IPS-18c (cell line): ENCODE results near the gene OR6V1.

Experiments
- H3K4me3 ChIP-seq: 2 replicates; pipeline ENCODE4 v1.7.0; 2013; ENCODE audit warnings: low read depth, mild to moderate bottlenecking, low read length, moderate library complexity; ENCODE audit not compliant: insufficient read depth
- H3K9me3 ChIP-seq: one replicate; pipeline ENCODE4 v1.6.1; 2013; ENCODE audit warnings: mild to moderate bottlenecking, low read length, moderate library complexity; ENCODE audit not compliant: control insufficient read depth, insufficient read depth

The OR6V1 gene

DNA sequence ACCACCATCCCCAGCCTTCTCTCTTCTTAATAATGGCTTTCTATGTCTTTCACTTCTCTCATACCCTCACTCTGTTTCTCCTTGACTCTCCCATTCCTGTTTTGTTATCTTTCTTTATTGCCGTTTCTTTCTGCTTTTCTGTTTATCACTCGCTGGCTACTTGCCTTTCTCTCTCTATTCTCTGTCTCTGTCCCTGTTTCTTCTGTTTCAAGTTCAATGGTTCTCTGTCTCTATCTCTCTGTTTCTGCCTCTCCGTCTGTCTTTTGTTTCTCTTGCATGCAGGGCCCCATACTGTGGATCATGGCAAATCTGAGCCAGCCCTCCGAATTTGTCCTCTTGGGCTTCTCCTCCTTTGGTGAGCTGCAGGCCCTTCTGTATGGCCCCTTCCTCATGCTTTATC is at the start of gene OR6V1:
OR6V1 (plus strand) TSS at position 301 of the 400 bp plus-strand sequence; CDS start at position 301, 0 bp downstream.
- H3K4me3 ChIP-seq = no peak within 1 kb of the TSS
- H3K9me3 ChIP-seq = no peaks in the 10 kb centered on the region

DNA sequence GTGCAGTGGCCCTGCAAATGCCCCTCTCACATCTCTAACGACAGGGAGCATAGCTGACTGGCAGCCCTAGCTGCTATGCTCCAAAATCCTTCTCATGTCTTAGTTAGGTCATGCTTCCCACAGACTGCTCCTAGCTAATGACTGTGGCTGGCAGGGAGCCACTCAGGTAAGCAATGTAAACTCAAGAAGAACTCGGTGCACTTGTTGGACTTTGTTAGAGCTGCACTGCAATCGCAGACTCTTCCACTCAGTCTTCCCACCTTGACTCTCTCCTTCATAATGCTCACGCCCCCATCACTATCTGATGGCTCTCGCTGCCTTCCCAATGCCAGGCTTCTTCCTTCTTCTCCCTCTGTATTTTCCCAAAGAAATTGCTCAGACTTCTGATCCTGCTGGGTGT is 49.2 kb upstream of the OR6V1 start:
- no peak overlapping the region for H3K4me3 ChIP-seq
- no peaks in the 10 kb centered on the region for H3K9me3 ChIP-seq

GRCh38 chr7:143003393-143004051 is 48.6 kb upstream of the OR6V1 start:
- H3K4me3 ChIP-seq = no peak overlapping the region
- no peaks in the 10 kb centered on the region for H3K9me3 ChIP-seq

DNA sequence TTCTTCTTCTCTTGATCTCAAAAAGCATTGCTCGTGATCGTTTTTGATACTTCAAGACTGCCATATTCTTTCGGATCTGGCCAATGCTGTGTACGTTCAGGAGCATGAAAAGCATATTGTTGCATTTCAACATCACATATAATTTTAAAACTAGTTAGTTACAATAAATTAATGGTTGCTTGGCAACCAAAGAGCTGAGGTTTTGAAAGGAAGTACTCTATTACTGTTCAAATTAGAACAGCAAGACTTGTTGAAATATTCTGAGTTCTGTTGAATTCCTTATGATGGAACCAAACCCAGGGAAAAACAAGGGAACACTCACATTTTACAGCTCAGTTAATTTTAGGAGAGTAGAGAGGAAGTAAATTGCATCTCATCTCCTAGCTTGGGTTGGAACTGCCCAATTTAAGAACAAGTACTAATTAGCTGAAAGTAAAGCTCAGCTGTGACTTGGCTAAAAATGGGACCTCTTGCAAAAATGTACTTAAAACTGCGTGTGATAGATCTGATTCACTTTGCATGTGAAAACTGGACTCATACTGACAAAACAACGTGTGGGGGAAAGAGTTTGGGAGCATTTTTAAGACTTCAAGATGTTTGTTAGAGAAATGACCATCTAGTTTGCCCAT is 46.4 kb upstream of the OR6V1 start:
- Histone ChIP-seq H3K9me3 (no peaks in the 10 kb centered on the region), H3K4me3 (no peak overlapping the region)

- Histone ChIP-seq H3K9me3 (no peaks in the 10 kb centered on the region), H3K4me3 (no peak overlapping the region)
Measured at GRCh38 chr7:143008007-143008901, 43.9 kb upstream of the OR6V1 start.

DNA sequence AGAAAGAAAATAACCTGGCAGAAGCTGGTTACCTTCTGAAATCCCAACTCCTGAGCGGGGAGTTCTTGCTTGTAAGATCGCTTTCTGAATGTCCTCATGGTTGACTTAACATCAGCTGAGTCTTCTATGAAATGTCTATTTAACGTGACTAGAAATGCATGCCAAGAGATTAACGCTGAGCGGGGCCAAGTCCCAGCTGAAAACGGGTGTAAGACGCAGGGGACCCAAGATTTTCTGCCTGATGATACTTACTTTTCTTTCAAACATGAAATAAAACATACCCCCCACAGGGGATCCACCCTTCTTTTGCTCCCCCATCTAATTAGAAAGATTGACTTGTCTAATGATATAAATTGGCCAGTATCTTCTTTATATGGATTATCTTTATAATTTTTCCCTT is 40.1 kb upstream of the OR6V1 start:
- no peak overlapping the region for H3K4me3 ChIP-seq

GRCh38 chr7:143012409-143012808 is 39.7 kb upstream of the OR6V1 start:
- Histone ChIP-seq H3K4me3 (no peak overlapping the region), H3K9me3 (no peaks in the 10 kb centered on the region)

More for the DNA sequence above, 40.1 kb upstream of the OR6V1 start:
- H3K9me3 ChIP-seq = no peaks in the 10 kb centered on the region

DNA sequence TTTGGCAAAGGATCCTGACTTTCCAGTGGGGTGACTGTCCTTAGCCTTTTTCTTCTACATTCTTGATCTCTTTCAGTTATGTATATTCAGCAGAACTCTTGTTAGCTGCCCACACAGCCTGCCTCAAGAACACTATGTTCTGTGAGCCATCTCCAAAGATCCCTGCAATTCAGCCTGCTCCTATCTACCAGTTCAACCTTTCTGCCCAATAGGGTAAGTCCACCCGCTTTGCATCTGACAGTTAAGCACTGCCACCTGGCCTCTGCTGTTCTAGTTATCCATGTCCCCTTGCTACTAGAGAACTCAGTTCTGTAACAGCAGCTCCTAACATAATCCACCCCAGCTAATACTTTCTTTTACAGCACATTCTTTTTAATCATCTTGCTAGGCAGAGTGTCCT is 38.7 kb upstream of the OR6V1 start:
- H3K4me3 ChIP-seq = no peak overlapping the region
- H3K9me3 ChIP-seq = no peaks in the 10 kb centered on the region

DNA sequence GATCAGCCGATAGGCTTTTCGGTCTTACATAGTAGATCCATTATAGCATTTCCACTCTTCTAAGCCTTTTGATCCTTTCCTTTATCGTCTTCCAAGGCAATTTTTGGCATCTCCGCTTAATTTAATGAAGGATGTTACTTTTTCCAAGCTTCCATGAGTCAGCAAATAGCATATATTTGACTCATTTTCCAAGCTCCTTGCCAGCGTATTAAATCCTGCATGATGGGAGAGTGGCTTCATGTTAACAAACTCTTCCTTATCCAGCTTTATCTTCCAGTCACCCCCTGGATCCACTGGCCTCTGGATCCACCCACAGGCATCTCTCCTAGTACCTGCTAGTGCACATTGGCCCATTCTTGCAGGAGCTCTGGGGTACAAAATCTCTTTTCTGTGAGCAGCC is 38.2 kb upstream of the OR6V1 start:
- H3K9me3 ChIP-seq = no peaks in the 10 kb centered on the region
- no peak overlapping the region for H3K4me3 ChIP-seq

GRCh38 chr7:143015084-143015483 is 37.1 kb upstream of the OR6V1 start:
- Histone ChIP-seq H3K4me3 (no peak overlapping the region), H3K9me3 (no peaks in the 10 kb centered on the region)

- Histone ChIP-seq H3K9me3 (no peaks in the 10 kb centered on the region), H3K4me3 (no peak overlapping the region)
Measured at GRCh38 chr7:143015926-143016490, 36.1 kb upstream of the OR6V1 start.

DNA sequence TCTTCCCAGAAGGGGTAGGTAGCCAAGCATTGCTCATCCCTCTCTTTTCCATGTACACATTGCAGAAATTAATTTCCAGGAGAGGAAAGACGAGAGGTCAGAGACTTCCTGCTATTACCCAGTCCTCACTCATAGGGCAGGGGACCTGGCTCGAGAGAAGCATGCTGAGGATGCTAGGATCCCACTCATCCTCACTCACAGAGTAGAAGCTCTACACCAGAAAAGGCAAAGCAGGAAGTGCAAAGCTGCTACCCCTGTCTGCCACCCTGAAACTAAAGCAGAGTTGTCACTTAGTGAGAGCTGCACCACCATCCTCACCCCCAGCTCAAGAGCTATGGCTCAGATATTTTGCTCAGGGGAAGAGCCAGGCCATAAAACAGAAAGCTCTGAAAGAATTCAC is 35.1 kb upstream of the OR6V1 start:
- no peaks in the 10 kb centered on the region for H3K9me3 ChIP-seq
- H3K4me3 ChIP-seq = no peak overlapping the region

DNA sequence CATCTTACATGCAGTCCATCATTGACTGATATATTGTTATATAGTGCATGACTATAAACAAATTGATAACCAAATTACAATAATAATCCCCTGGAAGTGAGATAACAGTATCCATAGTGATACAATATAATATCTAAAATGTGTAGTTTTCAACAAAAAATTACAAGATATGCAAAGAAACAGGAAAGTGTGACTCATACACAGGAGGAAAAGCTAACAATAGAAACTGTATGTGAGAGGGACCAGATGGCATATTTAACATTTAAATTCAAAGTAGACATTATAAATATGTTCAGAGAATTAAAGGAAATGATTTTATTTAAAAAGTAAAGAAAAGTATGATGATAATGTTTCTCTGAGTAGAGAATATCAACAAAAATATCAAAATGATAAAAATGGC is 33.2 kb upstream of the OR6V1 start:
- H3K4me3 ChIP-seq = no peak overlapping the region

DNA sequence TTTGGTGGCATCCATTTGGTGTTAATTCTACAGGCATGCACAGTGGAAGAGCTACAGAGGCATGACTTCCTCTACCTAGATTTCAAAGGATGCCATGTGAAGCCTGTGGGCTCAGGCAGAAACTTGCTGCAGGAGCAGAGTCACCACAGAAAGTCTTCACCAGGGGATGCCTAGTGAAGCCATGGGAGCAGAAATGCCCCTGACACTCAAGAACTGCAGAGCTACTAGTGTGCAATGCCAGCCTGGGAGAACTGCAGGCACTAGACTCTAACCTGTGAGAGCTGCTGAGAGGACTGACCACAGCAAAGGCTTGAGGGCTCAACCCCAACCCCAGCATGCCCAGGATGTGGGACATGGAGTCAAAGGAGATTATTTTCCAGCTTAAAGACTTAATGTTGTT is 29.1 kb upstream of the OR6V1 start:
- Histone ChIP-seq H3K9me3 (no peaks in the 10 kb centered on the region), H3K4me3 (no peak overlapping the region)

More for the DNA sequence above, 33.2 kb upstream of the OR6V1 start:
- no peaks in the 10 kb centered on the region for H3K9me3 ChIP-seq

DNA sequence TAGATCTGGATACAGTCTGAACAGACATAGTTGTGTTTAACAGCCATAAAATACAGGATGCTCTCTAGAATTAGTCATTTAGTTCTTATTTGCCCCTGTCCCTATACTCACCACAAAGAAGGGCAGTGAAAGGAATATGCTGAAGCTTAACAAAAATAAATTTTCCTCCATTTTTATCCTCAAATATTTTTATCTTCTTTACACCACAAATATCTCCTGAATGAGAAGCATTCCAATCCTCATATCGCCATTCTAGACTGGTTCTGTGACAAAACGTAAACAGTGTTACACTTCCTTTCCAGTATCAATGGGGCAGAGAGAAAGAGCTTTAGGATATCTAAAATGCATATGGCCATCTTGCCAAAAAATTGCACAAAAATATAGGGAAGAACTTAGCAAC is 26.8 kb upstream of the OR6V1 start:
- Histone ChIP-seq H3K9me3 (no peaks in the 10 kb centered on the region), H3K4me3 (no peak overlapping the region)

DNA sequence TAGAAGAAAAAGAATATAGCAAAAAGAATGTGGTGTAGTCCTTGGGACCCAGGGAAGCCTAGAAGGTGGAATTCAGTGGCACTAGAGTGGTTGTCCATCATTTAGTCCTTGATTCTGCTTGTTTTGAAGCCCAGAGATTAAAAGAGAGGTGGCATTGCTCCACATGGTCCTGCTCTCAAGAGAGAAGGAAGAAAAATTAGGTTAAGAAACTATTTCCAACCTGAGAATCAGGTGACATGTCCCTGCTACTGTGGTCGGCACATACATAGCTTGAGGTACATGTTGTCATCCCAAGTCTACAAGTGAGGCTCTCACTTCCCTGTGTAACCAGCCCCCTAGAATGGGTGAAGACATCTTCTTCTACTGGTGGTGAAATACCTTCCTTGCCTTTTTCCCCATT is 25.1 kb upstream of the OR6V1 start, which contains the start of gene OR9A2:
OR9A2 (minus strand) TSS at position 101 of the 400 bp plus-strand sequence; CDS start at position 101, 0 bp downstream.
- H3K9me3 ChIP-seq = no peaks in the 10 kb centered on the region
- H3K4me3 ChIP-seq = no peak within 1 kb of the TSS

DNA sequence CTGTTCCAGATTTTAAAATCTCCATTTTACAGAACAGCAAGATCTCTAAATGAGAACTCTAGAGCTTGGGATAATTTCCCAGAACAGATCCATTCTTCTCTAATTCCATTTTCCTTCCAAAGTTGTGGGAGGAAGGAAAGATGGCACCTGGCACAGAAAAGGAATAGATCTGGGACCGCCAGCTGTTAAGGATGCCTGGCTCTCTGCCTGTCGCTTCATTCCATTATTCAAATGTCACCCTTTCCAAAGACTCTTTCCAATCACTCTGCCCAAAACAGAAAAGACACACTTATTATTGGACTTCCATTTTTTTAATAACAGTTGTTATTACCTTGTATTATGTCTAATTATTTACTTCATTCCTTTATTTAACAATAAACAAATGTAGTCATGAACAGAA is 24.5 kb upstream of the OR6V1 start:
- Histone ChIP-seq H3K9me3 (no peaks in the 10 kb centered on the region), H3K4me3 (no peak overlapping the region)
